Hindlimb muscle (tissue), 1 donor: ENCODE measurements around the gene TRRAP. TPM values are rescaled to one million over a fixed set of nuclear protein-coding genes. Genes with fewer than 3 reads are reported as not detected.
"Not testable (repeated sequence)": the region's sequence is repeated elsewhere in the genome, so short reads cannot be mapped to it uniquely, and the experiment has no call there.

Experiments
- DNase-seq: peaks from one replicate; pipeline ENCODE4 v3.0.0-alpha.2; 2013
- polyA plus RNA-seq: library from polyadenylated mRNA; unstranded; fragments of 120-200 nt; gene quantifications from one replicate; pipeline ENCODE4 v1.2.1, GENCODE V29; 2013; ENCODE audit not compliant: insufficient read length

Gene TRRAP
- polyA plus RNA-seq, 1 donor, result 28.1 TPM

DNA sequence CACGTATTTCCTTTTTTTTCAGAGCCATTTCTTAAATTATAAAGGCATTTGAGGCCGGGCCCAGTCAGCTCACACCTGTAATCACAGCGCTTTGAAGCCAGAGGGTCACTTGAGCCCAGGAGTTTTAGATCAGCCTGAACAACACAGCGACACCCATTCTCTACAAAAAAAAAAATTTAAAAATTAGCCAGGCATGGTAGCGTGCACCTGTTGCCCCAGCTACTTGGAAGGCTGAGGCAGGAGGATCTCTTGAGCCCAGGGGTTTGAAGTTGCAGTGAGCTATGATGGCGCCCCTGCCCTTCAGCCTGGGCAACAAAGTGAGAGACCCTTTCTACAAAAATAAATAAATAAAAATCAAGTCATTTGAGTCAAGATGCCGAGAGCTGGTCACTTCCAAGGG lies 11.6 kb upstream of the TRRAP start:
- DNase-seq, result no peak

DNA sequence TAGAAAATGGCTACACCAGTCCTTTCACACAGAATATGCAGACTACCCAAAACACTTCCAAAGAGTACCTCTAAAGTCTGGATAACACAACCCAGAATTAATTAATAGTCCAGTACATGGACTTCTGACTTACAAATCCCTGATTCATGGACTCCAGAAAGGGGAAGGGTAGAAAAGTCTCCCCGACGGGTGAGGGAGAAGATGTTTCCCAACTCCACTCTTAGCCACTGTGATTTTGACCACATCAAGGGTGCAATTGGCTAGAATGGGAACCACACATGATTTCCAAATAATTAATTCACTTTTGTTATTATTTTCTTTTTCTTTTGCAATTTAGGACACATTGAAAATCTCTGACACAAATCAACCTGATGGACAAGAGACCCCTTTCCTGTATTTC lies 9.9 kb upstream of the TRRAP start:
- no peak for DNase-seq

GRCh38 chr7:98869027-98869596 lies 9.2 kb upstream of the TRRAP start:
- no peak for DNase-seq

GRCh38 chr7:98869597-98870120 lies 8.7 kb upstream of the TRRAP start, which contains the start of gene TMEM130:
TMEM130 (minus strand) TSS chr7:98870014; CDS start chr7:98869861, 153 bp downstream.
- no peak for DNase-seq

GRCh38 chr7:98870121-98870651 lies 8.1 kb upstream of the TRRAP start:
- DNase-seq, result peak; percentile 45

DNA sequence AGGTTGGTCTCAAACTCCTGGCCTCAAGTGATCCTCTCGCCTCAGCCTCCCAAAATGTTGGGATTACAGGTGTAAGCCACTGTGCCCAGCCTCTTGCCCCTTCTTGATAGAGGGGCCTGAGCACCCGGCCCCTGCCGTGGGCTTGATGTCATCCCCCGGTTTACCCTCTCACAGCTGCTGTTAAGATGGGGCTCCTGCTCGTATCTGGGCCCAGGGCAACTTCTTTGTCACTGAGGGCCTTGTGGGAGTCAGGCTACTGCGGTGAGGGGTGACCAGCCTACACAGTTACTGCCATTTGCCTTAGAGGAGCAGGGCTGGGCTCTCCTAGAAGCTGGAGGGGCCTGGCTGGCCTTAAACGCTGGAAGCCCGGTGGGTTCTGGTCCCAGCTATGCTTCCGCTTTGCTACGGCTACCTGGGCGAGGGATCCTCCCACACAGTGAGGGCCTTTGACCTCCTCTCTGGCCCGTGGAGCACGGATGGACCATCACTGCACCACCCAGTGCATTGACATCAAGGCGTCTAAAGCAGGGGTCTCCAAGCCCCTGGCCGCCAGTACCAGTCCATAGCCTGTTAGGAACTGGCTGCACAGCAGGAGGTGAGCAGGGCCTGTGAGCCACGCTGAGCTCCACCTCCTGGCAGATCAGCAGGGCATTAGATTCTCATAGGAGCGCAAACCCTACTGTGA lies 7.4 kb upstream of the TRRAP start:
- no peak for DNase-seq

GRCh38 chr7:98872328-98872924 lies 5.9 kb upstream of the TRRAP start:
- DNase-seq, result no peak

- not testable (repeated sequence) for DNase-seq
These were observed 4.7 kb upstream of the TRRAP start for GRCh38 chr7:98873610-98874009.

DNA sequence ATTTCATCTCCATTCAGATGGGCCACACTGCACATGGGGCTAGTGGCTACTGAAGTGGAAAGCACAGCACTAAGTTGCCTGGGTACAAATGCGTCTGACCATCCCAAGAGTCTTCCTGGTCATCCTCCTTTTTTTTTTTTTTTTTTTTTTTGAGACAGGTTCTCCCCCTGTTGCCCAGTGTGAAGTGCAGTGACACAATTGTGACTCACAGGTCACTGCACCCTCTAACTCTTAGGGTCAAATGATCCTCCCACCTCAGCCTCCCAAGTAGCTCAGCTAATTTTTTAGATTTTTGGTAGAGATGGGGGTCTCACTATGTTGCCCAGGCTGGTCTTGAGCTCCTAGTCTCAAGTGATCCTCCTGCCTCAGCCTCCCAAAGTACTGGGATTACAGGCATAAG lies 3.4 kb upstream of the TRRAP start:
- DNase-seq, result no peak

GRCh38 chr7:98875501-98875900 lies 2.8 kb upstream of the TRRAP start:
- no peak for DNase-seq

DNA sequence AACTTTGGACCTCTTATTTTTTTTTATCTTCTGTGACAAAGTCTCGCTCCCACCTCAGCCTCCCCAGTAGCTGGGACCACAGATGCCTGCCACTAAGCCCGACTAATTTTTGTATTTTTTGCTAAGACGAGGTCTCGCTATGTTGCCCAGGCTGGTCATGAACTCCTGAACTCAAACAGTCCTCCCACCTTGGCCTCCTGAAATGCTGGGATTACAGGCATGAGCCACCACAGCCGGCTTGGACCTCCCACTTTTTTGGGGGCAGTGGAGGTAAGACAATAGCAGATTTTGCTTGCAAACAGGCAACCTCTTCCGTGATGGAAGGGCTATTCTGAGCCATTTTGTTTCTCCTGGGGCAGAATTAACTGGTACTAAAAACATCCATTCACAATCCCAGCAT lies 1.2 kb upstream of the TRRAP start:
- DNase-seq, result no peak

DNA sequence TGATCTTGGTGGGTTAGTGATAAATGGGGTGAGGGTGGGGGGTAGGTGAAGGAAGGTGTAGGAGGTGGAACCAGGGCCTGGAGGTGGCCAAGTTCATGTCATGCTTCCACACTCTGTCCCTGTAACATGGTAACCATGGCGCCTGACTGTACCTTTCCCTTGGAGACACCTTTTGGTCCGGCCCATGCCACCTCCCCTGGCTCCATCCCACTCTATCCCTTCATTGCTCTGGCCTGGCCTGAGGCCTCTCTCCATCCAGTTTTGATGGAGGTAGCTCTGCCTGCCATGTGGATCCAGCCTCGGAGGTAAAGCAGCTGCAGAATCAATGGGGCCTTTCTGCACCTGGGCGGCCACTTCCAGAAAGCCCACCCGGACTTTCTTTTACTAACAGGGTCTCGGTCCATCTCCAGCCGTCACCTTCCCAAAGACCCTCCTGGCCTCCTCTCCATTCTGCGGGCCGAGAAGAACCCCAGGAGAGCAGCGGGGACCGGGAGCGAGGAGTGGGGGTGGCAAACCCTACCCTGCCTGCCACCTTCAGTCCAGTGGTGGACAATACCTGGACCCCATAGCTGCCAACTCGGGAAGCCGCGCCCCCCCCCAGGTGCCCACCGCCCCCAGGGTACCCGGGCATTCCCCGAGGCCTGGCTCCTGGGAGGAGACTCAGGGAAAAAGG lies 504 bp upstream of the TRRAP start:
- no peak for DNase-seq

GRCh38 chr7:98879198-98879978 lies 1.1 kb downstream of the TRRAP start:
- no peak for DNase-seq

- DNase-seq, result no peak
These were observed 1.6 kb downstream of the TRRAP start for GRCh38 chr7:98879979-98880315.

- DNase-seq, result no peak
These were observed 2.2 kb downstream of the TRRAP start for GRCh38 chr7:98880485-98880884.

DNA sequence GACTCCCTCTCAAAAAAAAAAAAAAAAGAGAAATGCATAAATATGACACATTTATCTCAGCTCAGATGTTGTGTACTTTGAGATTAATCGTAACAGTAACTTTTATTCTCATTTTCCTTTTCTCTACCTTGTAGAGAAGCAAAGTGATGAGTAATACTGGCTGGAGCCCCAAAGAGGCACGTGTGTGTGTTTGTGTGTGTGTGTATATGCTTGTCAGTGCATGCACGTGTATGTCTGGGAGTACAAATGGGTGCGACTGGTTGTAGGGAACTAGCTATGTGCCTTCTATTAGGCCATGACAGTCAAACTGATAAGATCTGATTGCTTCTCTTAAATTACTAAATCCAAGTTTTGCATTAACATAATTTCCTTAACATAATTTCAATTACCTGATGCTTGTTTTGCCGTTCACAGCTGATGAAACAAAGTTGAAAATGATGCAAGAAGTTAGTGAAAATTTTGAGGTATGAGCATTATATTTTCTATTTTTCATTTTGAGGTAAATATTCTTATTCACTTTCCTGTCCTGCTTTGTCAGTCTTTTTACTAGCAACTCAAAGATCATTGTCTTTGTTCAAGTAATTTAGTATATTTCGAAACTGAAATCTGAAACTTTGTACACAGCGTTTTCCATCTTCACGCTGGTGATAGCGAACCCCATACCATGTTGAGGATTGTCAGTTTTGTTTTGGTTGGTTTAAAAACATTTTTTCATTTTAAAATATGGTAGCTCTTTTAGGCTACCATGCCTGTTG lies 3.4 kb downstream of the TRRAP start:
- no peak for DNase-seq

GRCh38 chr7:98884416-98884815 lies 6.1 kb downstream of the TRRAP start:
- DNase-seq, result no peak

- no peak for DNase-seq
These were observed 8.7 kb downstream of the TRRAP start for GRCh38 chr7:98887038-98887437.

DNA sequence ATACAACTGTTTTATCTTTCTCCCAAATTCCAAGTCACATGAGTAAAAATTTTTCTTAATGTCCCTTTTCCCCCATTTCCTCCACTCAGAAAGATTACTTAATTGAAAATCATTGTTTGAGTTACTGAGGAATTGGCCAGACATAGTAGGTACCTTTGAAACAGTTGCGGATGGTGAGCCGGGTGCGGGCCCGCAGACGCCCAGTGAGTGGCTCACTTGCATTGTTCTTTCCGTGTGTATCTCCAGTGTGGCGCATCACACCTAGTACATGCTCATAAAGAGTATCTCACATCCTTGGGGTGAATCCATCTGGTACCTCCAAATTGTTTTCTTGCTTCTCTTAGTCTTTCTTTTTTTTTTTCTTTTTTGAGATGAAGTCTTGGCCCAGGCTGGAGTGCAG lies 14.3 kb downstream of the TRRAP start:
- no peak for DNase-seq

DNA sequence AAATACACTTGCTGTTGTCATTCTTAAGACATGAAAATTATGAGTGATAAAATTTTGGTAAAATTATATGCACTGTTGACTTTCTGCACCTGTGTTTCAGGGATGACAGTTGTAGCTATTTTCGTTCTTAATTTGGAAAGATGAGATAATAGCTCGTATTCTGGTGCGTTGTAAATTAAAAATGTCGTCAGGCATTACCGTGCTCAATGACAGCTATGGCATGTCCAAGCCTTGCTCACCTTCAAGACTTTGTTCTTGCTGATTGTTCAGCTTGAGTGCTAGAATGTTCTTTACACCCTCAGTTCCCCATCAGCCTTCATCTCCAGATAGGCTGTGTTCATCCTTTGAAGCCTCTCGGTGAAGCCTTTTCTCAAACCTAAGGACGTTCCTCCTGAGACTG lies 21.5 kb downstream of the TRRAP start:
- DNase-seq, result no peak

DNA sequence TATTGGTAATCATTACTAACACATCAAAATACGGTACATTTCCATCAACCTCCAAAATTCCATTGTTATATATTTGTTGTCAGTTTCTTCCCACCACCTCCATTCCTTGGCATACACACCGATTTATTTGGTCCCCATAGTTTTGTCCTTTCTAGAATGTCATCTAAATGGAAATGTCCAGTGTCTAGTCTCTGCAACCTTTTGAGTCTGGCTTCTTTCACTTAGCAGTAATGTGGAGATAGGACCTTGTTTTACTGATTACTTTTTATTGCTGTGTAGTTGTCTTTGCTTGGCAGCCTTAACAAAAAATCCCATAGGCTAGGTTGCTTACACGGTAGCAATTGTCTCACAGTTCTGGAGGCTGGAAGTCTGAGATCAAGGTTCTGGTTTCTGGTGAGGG lies 22.5 kb downstream of the TRRAP start:
- DNase-seq, result no peak

DNA sequence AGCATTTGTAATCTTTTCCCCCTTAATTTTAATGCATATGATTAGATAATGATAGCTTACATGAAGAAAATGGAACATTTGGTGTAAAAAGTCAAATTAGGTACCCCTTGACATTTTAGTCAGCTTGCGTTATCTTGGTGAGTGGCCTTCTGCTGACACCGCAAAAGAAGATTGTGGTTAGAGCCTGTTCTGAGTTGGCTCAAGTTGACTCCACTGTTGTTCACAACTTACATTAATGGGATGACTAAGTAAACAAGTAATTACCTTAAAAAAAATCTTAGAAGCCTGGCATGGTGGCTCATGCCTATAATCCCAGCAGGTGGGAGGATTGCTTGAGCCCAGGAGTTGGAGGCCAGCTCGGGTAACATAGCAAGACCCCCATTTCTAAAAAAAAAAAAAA lies 24.2 kb downstream of the TRRAP start:
- no peak for DNase-seq
